Heart right ventricle (tissue), 16 donors: ENCODE measurements around the gene KIF17. TPM values are rescaled to one million over a fixed set of nuclear protein-coding genes. Genes with fewer than 3 reads are reported as not detected.

Source experiments
- ATAC-seq, 8 donors: fragments of 200-7000 bp; cut with Tn5 transposase; one replicate each; pipeline ENCODE4 v1.9.1; 2020; ENCODE audit warnings: mild to moderate bottlenecking in 8 of 8, moderate library complexity in 8 of 8, moderate number of reproducible peaks in 1 of 8
- DNase-seq, 2 donors: peaks; one replicate each; pipeline ENCODE4 v3.0.0-alpha.2; 2020
- H3K27ac ChIP-seq, 10 donors: fragments of 200-600 bp; sonication (generic) in 2 of 10; one replicate each; pipeline versions ENCODE4 v1.5.0 to v1.8.0; 2020 to 2022; ENCODE audit warnings: mild to moderate bottlenecking in 3 of 10
- H3K27me3 ChIP-seq, 7 donors: fragments of 200-600 bp; one replicate each; pipeline ENCODE4 v1.8.0; 2021 to 2022; ENCODE audit warnings: mild to moderate bottlenecking in 2 of 7
- H3K36me3 ChIP-seq, 9 donors: fragments of 200-600 bp; sonication (generic) in 1 of 9; one replicate each; pipeline versions ENCODE4 v1.5.0 to v1.8.0; 2020 to 2022; ENCODE audit warnings: mild to moderate bottlenecking in 2 of 9
- H3K4me1 ChIP-seq, 9 donors: fragments of 200-600 bp; sonication (generic) in 1 of 9; one replicate each; pipeline versions ENCODE4 v1.5.0 to v1.8.0; 2020 to 2022; ENCODE audit warnings: mild to moderate bottlenecking in 4 of 9
- H3K4me3 ChIP-seq, 10 donors: fragments of 200-600 bp; sonication (generic) in 2 of 10; one replicate each; pipeline versions ENCODE4 v1.5.0 to v1.8.0; 2020 to 2022; ENCODE audit warnings: mild to moderate bottlenecking in 7 of 10, moderate library complexity in 2 of 10
- H3K9me3 ChIP-seq, 11 donors: fragments of 200-600 bp in 10 of 11; sonication (generic) in 2 of 11; one replicate each; pipeline versions ENCODE4 v1.5.0 to v1.8.0; 2013 to 2022; ENCODE audit warnings: mild to moderate bottlenecking in 2 of 11, control low read depth in 1 of 11, moderate library complexity in 1 of 11
- CTCF ChIP-seq, 9 donors: fragments of 200-600 bp; sonication (generic) in 2 of 9; IDR thresholded peaks; one replicate each; pipeline versions ENCODE4 v1.5.0 to v1.8.0; 2021 to 2022; ENCODE audit warnings: antibody characterized with exemption in 9 of 9, mild to moderate bottlenecking in 5 of 9, moderate library complexity in 1 of 9
- WGBS, 2 donors: extraction: QIAGEN DNeasy Blood & Tissue Kit; methylation state at CpG; one replicate each; pipeline ENCODE4 v1.1.7; 2013; ENCODE audit warnings: inconsistent platforms in 1 of 2; 5-methylcytosine and 5-hydroxymethylcytosine counted together
- intact Hi-C, 10 donors: fragments of 100-400 bp; cut with DNase I; formaldehyde crosslinking; loops; one replicate each; pipeline versions ENCODE4 v1.11.1 to v1.14.2; 2022
- polyA plus RNA-seq, 2 donors: library from polyadenylated mRNA; stranded (reverse); fragments of 200-250 nt; gene quantifications; one replicate each; pipeline ENCODE4 v1.2.3, GENCODE V29; 2013
- total RNA-seq, 10 donors: library from RNA; stranded (reverse); fragmentation: NEBNext Ultra II Directional in 3 of 10; extraction: Animal tissue kit (Norgen Biotek cat#: 25700) in 3 of 10; gene quantifications; one replicate each; pipeline versions ENCODE4 v1.2.1 to v1.2.4, GENCODE V29; 2021 to 2023
- donor health status: Arrhythmogenic right ventricular cardiomyopathy.
- donor health status: ischemic (EF 13 %, LVEDD 7.1; RV severe dilation, severe dysfunction).
- donor health status: healthy with polysubstance abuse.
- donor health status: DM: no; HTN: yes; CAD: no.
- donor health status: DM: no; HTN: no; CAD: no.
- donor health status: ischemic (EF 25% LVEDD 6.9; RV normal size, moderate dysfunction).
- donor health status: ischemic (EF 25% LVEDD 5.7; RV mildly dilated, moderate dysfunction).
- donor health status: healthy.
- donor health status: DM: yes; HTN: yes; CAD: no.
- donor health status: Ischemic cardiomyopathy.
- donor health status: ischemic (EF 35%, LVEDD 5.7; RV mildly dilated, moderate dysfunction).
- donor health status: nonischemic (EF 11% LVEDD 7.7; RV severe dilation, severe dysfunction).
- donor health status: DM: yes; HTN: yes; CAD: no.
- donor health status: PGD.
- donor health status: ischemic (EF 29% LVEDD 5.4; RV normal size, mild dysfunction).
- donor health status: nonischemic (EF 23%, LVEDD 6.1; RV moderate dilation, normal function).

KIF17 gene
- total and polyA plus RNA-seq, 12 donors, result 2.7 to 7.5 (median 5.2) TPM

- DNase-seq (no peak), ATAC-seq (no peak)
- H3K27ac ChIP-seq, result no peak overlapping the region
- 94 to 95% methylated on average over 5 of the region's 5 CpGs for WGBS, 2 donors
- peaks cover 0 to 12% (median under 1%) of the 10 kb centered on the region in 9 donors for H3K4me1 ChIP-seq
- no peaks in the 10 kb centered on the region for H3K27me3 ChIP-seq
- H3K36me3 ChIP-seq, result peaks cover 0 to 48% (median 5%) of the 10 kb centered on the region in 9 donors
- intact Hi-C loops, result no loop called here
- H3K4me3 ChIP-seq, result no peak overlapping the region
- TF ChIP-seq CTCF (IDR thresholded peaks at IDR 0.05), result no peak
- no peaks in the 10 kb centered on the region for H3K9me3 ChIP-seq
These were observed 46.9 kb downstream of the KIF17 start for GRCh38 chr1:20670936-20671335.

GRCh38 chr1:20668581-20668980, 49.2 kb downstream of the KIF17 start:
- no peak for DNase-seq
- Histone ChIP-seq H3K36me3 (peaks cover 0 to 40% (median 5%) of the 10 kb centered on the region in 9 donors), H3K4me3 (no peak overlapping the region), H3K27ac (no peak overlapping the region), H3K9me3 (no peaks in the 10 kb centered on the region), H3K4me1 (peaks cover 0 to 20% (median 6%) of the 10 kb centered on the region in 9 donors), H3K27me3 (no peaks in the 10 kb centered on the region)
- WGBS, 2 donors, result 96 to 97% methylated on average over 1 of the region's 1 CpG
- intact Hi-C loops, result no loop called here
- ATAC-seq, result no peak
- no peak for TF ChIP-seq CTCF (IDR thresholded peaks at IDR 0.05)

- Histone ChIP-seq H3K9me3 (no peaks in the 10 kb centered on the region), H3K4me3 (peak overlapping the region in 3 of 10 donors; percentile 11 to 32 (median 16)), H3K4me1 (peaks cover 0 to 29% (median 11%) of the 10 kb centered on the region in 9 donors), H3K27me3 (no peaks in the 10 kb centered on the region), H3K36me3 (peaks cover 0 to 27% (median 5%) of the 10 kb centered on the region in 9 donors), H3K27ac (peak overlapping the region; percentile 48 to 85 (median 69))
- intact Hi-C loops, result no loop called here
- no peak for TF ChIP-seq CTCF (IDR thresholded peaks at IDR 0.05)
- DNase-seq (no peak), ATAC-seq (peak in 5 of 8 donors; percentile 31 to 50 (median 38))
- WGBS, 2 donors, result 93 to 95% methylated on average over 1 of the region's 1 CpG
These were observed 51.0 kb downstream of the KIF17 start for GRCh38 chr1:20666804-20667203.

- DNase-seq (no peak), ATAC-seq (peak in 4 of 8 donors; percentile 22 to 43 (median 37))
- Histone ChIP-seq H3K27me3 (no peaks in the 10 kb centered on the region), H3K4me3 (peak overlapping the region in 5 of 10 donors; percentile 11 to 32 (median 28)), H3K27ac (peak overlapping the region; percentile 48 to 85 (median 69)), H3K9me3 (no peaks in the 10 kb centered on the region), H3K4me1 (peaks cover 0 to 31% (median 13%) of the 10 kb centered on the region in 9 donors), H3K36me3 (peaks cover 0 to 20% (median 0%) of the 10 kb centered on the region in 9 donors)
- no peak for TF ChIP-seq CTCF (IDR thresholded peaks at IDR 0.05)
- intact Hi-C loops, result no loop called here
- 55 to 66% methylated on average over 15 to 16 of the region's 16 CpGs for WGBS, 2 donors
These were observed 51.7 kb downstream of the KIF17 start for GRCh38 chr1:20666146-20666545.
